IMR-90 (cell line): ENCODE results near the gene MOCOS. TPM values are rescaled to one million over a fixed set of nuclear protein-coding genes. Genes with fewer than 3 reads are reported as not detected.

Experiments used
- ATAC-seq: fragments of 200-7000 bp; cut with Tn5 transposase; 2 replicates; pipeline ENCODE4 v1.9.1; 2020; ENCODE audit warnings: low read depth, mild to moderate bottlenecking, moderate library complexity
- BruUV-seq: library from RNA; stranded (reverse); fragments of 400-500 nt; replicated peaks from 2 replicates; lab custom pipeline; 2021; lab: Mats Ljungman, UMichigan
- CTCF ChIA-PET: fragments of 300-600 bp; formaldehyde crosslinking; extraction: SDS; loops from one replicate; lab custom pipeline; 2021; ENCODE audit warnings: antibody characterized with exemption; lab: Yijun Ruan, JAX
- POLR2A ChIA-PET: fragments of 300-600 bp; sonication (Branson Sonifier 250); formaldehyde crosslinking; loops from one replicate; lab custom pipeline; 2022; ENCODE audit warnings: antibody characterized with exemption; ENCODE audit not compliant: unreplicated experiment; lab: Charles Lee
- DNase-seq: peaks from one replicate; pipeline ENCODE4 v3.0.0; 2013
- H2AFZ ChIP-seq: replicated peaks from 2 replicates; pipeline ENCODE3; 2013; ENCODE audit warnings: low read length, mild to moderate bottlenecking; ENCODE audit not compliant: poor library complexity
- H2AK5ac ChIP-seq: 2 replicates; pipeline ENCODE4 v1.6.1; 2013; ENCODE audit warnings: low read depth, low read length, inconsistent platforms
- H2AK9ac ChIP-seq: replicated peaks from 2 replicates; pipeline ENCODE3; 2013; ENCODE audit warnings: mild to moderate bottlenecking, low read depth, low read length, moderate library complexity; ENCODE audit not compliant: poor library complexity
- H2BK120ac ChIP-seq: 2 replicates; pipeline ENCODE4 v1.6.1; 2013; ENCODE audit warnings: low read depth, low read length, inconsistent platforms
- H2BK15ac ChIP-seq: 3 replicates; pipeline ENCODE4 v1.6.1; 2013; ENCODE audit warnings: low read depth, low read length, inconsistent platforms
- H2BK20ac ChIP-seq: 2 replicates; pipeline ENCODE4 v1.6.1; 2013; ENCODE audit warnings: low read depth, mild to moderate bottlenecking, inconsistent platforms, low read length, moderate library complexity
- H2BK5ac ChIP-seq: 2 replicates; pipeline ENCODE4 v1.6.1; 2013; ENCODE audit warnings: mild to moderate bottlenecking, low read depth, low read length, inconsistent platforms; ENCODE audit not compliant: poor library complexity, severe bottlenecking
- H3K14ac ChIP-seq: replicated peaks from 2 replicates; pipeline ENCODE4 v1.6.1; 2013; ENCODE audit warnings: low read depth, low read length, inconsistent platforms
- H3K18ac ChIP-seq: 2 replicates; pipeline ENCODE4 v1.6.1; 2013; ENCODE audit warnings: low read depth, low read length, control low read depth
- H3K23ac ChIP-seq: 2 replicates; pipeline ENCODE4 v1.6.1; 2013; ENCODE audit warnings: low read depth, low read length, inconsistent platforms
- H3K27ac ChIP-seq: 2 replicates; pipeline ENCODE4 v1.5.1; 2013; ENCODE audit warnings: mild to moderate bottlenecking, control low read depth, low read length; ENCODE audit not compliant: insufficient read depth
- H3K27me3 ChIP-seq: 2 replicates; pipeline ENCODE4 v1.6.1; 2013; ENCODE audit warnings: low read length; ENCODE audit not compliant: control insufficient read depth, insufficient read depth
- H3K36me3 ChIP-seq: 2 replicates; pipeline ENCODE4 v1.6.1; 2013; ENCODE audit warnings: low read length, mixed read lengths; ENCODE audit not compliant: control insufficient read depth, insufficient read depth
- H3K4ac ChIP-seq: 2 replicates; pipeline ENCODE4 v1.6.1; 2013; ENCODE audit warnings: low read depth, low read length, inconsistent platforms
- H3K4me1 ChIP-seq: 2 replicates; pipeline ENCODE4 v1.6.1; 2013; ENCODE audit warnings: low read length, mixed read lengths; ENCODE audit not compliant: control insufficient read depth, insufficient read depth
- H3K4me2 ChIP-seq: 2 replicates; pipeline ENCODE4 v1.6.1; 2013; ENCODE audit warnings: low read depth, mild to moderate bottlenecking, control low read depth, low read length, moderate library complexity
- H3K4me3 ChIP-seq: 2 replicates; pipeline ENCODE4 v1.5.1; 2013; ENCODE audit warnings: low read depth, mild to moderate bottlenecking, control low read depth, low read length, moderate library complexity; ENCODE audit not compliant: insufficient read depth
- H3K56ac ChIP-seq: 2 replicates; pipeline ENCODE4 v1.6.1; 2013; ENCODE audit warnings: low read length, inconsistent platforms; ENCODE audit not compliant: insufficient read depth; ENCODE audit errors: extremely low read depth
- H3K79me1 ChIP-seq, 2 experiments: 2 replicates each; pipeline ENCODE4 v1.6.1; 2013; ENCODE audit warnings: low read length in 2 of 2, inconsistent platforms in 1 of 2, low read depth in 1 of 2
- H3K9ac ChIP-seq: 2 replicates; pipeline ENCODE4 v1.6.1; 2013; ENCODE audit warnings: low read depth, low read length, control low read depth
- H3K9me1 ChIP-seq: 2 replicates; pipeline ENCODE4 v1.6.1; 2013; ENCODE audit warnings: low read length, inconsistent platforms; ENCODE audit not compliant: insufficient read depth
- H3K9me3 ChIP-seq: 2 replicates; pipeline ENCODE4 v1.6.1; 2013; ENCODE audit warnings: low read length; ENCODE audit not compliant: control insufficient read depth, insufficient read depth
- H4K20me1 ChIP-seq: 2 replicates; pipeline ENCODE4 v1.6.1; 2013; ENCODE audit warnings: low read length, inconsistent platforms; ENCODE audit not compliant: insufficient read depth
- H4K5ac ChIP-seq: 2 replicates; pipeline ENCODE4 v1.6.1; 2013; ENCODE audit warnings: mild to moderate bottlenecking, low read depth, low read length, control low read depth
- H4K8ac ChIP-seq, 2 experiments: 2 replicates each; pipeline ENCODE4 v1.6.1; 2013; ENCODE audit warnings: low read depth in 2 of 2, low read length in 2 of 2, control low read depth in 1 of 2, inconsistent platforms in 1 of 2
- H4K91ac ChIP-seq: 2 replicates; pipeline ENCODE4 v1.6.1; 2013; ENCODE audit warnings: low read depth, low read length, inconsistent platforms; ENCODE audit not compliant: insufficient read depth
- BHLHE40 ChIP-seq: fragments of 150-350 bp; IDR thresholded peaks from 2 replicates; pipeline ENCODE4 v1.6.1; 2016; ENCODE audit warnings: mild to moderate bottlenecking, low read depth, low read length
- CEBPB ChIP-seq: IDR thresholded peaks from 2 replicates; pipeline ENCODE4 v1.6.1; 2012; ENCODE audit warnings: low read depth, low read length, improper control_type of control experiment
- CHD1 ChIP-seq: IDR thresholded peaks from 2 replicates; pipeline ENCODE4 v1.6.1; 2012; ENCODE audit warnings: low read depth, low read length, improper control_type of control experiment
- FOS ChIP-seq: fragments of 150-350 bp; IDR thresholded peaks from 2 replicates; pipeline ENCODE4 v1.6.1; 2016; ENCODE audit warnings: low read depth, low read length
- MAFK ChIP-seq: IDR thresholded peaks from 2 replicates; pipeline ENCODE4 v1.6.1; 2012; ENCODE audit warnings: low read depth, low read length, improper control_type of control experiment
- MAZ ChIP-seq: IDR thresholded peaks from 2 replicates; pipeline ENCODE4 v1.6.1; 2012; ENCODE audit warnings: low read depth, mild to moderate bottlenecking, low read length, improper control_type of control experiment, moderate library complexity, borderline replicate concordance
- MXI1 ChIP-seq: IDR thresholded peaks from 2 replicates; pipeline ENCODE4 v1.6.1; 2012; ENCODE audit warnings: low read depth, mild to moderate bottlenecking, low read length, moderate library complexity, borderline replicate concordance
- POLR2A ChIP-seq: IDR thresholded peaks from 2 replicates; pipeline ENCODE4 v1.6.1; 2012; ENCODE audit warnings: mild to moderate bottlenecking, low read depth, low read length
- RAD21 ChIP-seq: IDR thresholded peaks from 2 replicates; pipeline ENCODE4 v1.6.1; 2012; ENCODE audit warnings: low read length, improper control_type of control experiment
- RCOR1 ChIP-seq: IDR thresholded peaks from 2 replicates; pipeline ENCODE4 v1.6.1; 2012; ENCODE audit warnings: mild to moderate bottlenecking, low read length, improper control_type of control experiment; ENCODE audit not compliant: insufficient replicate concordance
- RFX5 ChIP-seq: IDR thresholded peaks from 2 replicates; pipeline ENCODE4 v1.8.0; 2012; ENCODE audit warnings: low read depth, mild to moderate bottlenecking, low read length, moderate library complexity
- SMC3 ChIP-seq: fragments of 150-350 bp; IDR thresholded peaks from 2 replicates; pipeline ENCODE4 v1.6.1; 2016; ENCODE audit warnings: low read depth, mild to moderate bottlenecking, antibody characterized with exemption, low read length, moderate library complexity
- WGBS, 2 experiments: methylation state at CpG; one replicate each; pipeline versions ENCODE4 v1.1.5 to v1.1.7; 2013; ENCODE audit warnings: missing lambda C conversion rate in 2 of 2; ENCODE audit not compliant: insufficient read length in 1 of 2; ENCODE audit errors: extremely low coverage in 2 of 2; 5-methylcytosine and 5-hydroxymethylcytosine counted together
- dilution Hi-C: fragments of 300-500 bp; cut with HindIII; formaldehyde crosslinking; loops from one replicate; pipeline ENCODE4 v1.14.3; 2018; ENCODE audit warnings: low sequenced_read_pairs; ENCODE audit not compliant: unreplicated experiment
- in situ Hi-C: fragments of 300-500 bp; cut with MboI; formaldehyde crosslinking; loops from 3 replicates; pipeline ENCODE4 v1.14.3; 2019; ENCODE audit warnings: low sequenced_read_pairs, inconsistent platforms, mixed read lengths
- intact Hi-C: fragments of 100-400 bp; cut with micrococcal nuclease; formaldehyde crosslinking; loops from 2 replicates; pipeline ENCODE4 v1.10.0; 2022
- polyA plus RNA-seq, 3 experiments: library from polyadenylated mRNA; depleted of rRNA; stranded (reverse); fragments of >200 nt; gene quantifications; 2 replicates each; pipeline ENCODE4 v1.2.3, GENCODE V29; 2012; ENCODE audit warnings: low replicate concordance in 1 of 3
- total RNA-seq: library from RNA; depleted of rRNA; stranded (reverse); fragments of >200 nt; gene quantifications from 2 replicates; pipeline ENCODE4 v1.2.3, GENCODE V29; 2012
- TF ChIP-seq, protein P1 (sequence below): fragments of 150-350 bp; IDR thresholded peaks from 2 replicates; pipeline ENCODE4 v1.6.1; 2017; ENCODE audit warnings: mild to moderate bottlenecking, antibody characterized with exemption, low read length, low read depth
- TF ChIP-seq, protein P2 (sequence below): conservative IDR thresholded peaks from 2 replicates; pipeline ENCODE4 v1.5.1; 2012; ENCODE audit warnings: mild to moderate bottlenecking, low read depth, low read length, improper control_type of control experiment
- TF ChIP-seq, protein P3 (sequence below): fragments of 150-350 bp; IDR thresholded peaks from 2 replicates; pipeline ENCODE4 v1.6.1; 2016; ENCODE audit warnings: low read depth, mild to moderate bottlenecking, low read length, moderate library complexity, borderline replicate concordance

MOCOS gene
- total and polyA plus RNA-seq, 2 of the 4 experiments (the other 2 are of a cell fraction), result 1.1 to 2.2 TPM

DNA sequence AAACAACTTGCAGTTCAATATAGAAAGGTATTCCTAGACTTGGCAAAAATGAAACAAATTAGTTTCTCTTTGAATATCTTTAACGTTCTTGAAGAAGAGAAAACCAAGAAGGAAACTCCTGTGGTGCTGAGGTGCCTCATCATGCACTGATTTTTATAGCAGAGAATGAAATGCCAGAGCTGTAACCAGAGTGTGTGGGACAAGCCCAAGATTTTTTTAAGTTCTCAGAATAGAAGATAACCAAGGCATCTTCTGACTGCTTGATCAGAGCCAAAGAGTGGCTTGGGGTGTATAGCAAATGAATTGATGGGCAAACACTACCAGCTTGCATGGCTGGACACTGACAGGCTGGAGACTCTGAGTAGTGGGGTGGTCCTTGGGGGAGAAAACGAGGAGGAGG lies 118.1 kb downstream of the MOCOS start:
- H2BK120ac ChIP-seq, result no peak overlapping the region
- peaks cover 15% of the 10 kb centered on the region for H4K20me1 ChIP-seq
- TF ChIP-seq RAD21, result no peak
- TF ChIP-seq POLR2A, result no peak
- TF ChIP-seq, protein P1, sequence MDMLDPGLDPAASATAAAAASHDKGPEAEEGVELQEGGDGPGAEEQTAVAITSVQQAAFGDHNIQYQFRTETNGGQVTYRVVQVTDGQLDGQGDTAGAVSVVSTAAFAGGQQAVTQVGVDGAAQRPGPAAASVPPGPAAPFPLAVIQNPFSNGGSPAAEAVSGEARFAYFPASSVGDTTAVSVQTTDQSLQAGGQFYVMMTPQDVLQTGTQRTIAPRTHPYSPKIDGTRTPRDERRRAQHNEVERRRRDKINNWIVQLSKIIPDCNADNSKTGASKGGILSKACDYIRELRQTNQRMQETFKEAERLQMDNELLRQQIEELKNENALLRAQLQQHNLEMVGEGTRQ, result no peak
- no peak for TF ChIP-seq CEBPB
- TF ChIP-seq, protein P2, sequence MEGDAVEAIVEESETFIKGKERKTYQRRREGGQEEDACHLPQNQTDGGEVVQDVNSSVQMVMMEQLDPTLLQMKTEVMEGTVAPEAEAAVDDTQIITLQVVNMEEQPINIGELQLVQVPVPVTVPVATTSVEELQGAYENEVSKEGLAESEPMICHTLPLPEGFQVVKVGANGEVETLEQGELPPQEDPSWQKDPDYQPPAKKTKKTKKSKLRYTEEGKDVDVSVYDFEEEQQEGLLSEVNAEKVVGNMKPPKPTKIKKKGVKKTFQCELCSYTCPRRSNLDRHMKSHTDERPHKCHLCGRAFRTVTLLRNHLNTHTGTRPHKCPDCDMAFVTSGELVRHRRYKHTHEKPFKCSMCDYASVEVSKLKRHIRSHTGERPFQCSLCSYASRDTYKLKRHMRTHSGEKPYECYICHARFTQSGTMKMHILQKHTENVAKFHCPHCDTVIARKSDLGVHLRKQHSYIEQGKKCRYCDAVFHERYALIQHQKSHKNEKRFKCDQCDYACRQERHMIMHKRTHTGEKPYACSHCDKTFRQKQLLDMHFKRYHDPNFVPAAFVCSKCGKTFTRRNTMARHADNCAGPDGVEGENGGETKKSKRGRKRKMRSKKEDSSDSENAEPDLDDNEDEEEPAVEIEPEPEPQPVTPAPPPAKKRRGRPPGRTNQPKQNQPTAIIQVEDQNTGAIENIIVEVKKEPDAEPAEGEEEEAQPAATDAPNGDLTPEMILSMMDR, result no peak
- no peak for TF ChIP-seq FOS
- no peak for TF ChIP-seq RFX5
- TF ChIP-seq SMC3, result no peak
- TF ChIP-seq MAZ, result no peak
- no peak for TF ChIP-seq MAFK
- TF ChIP-seq, protein P3, sequence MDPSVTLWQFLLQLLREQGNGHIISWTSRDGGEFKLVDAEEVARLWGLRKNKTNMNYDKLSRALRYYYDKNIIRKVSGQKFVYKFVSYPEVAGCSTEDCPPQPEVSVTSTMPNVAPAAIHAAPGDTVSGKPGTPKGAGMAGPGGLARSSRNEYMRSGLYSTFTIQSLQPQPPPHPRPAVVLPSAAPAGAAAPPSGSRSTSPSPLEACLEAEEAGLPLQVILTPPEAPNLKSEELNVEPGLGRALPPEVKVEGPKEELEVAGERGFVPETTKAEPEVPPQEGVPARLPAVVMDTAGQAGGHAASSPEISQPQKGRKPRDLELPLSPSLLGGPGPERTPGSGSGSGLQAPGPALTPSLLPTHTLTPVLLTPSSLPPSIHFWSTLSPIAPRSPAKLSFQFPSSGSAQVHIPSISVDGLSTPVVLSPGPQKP, result no peak
- no peak for TF ChIP-seq BHLHE40
- no peak for TF ChIP-seq RCOR1
- no peak for TF ChIP-seq MXI1
- no peak for TF ChIP-seq CHD1
- no TSS peak for BruUV-seq
- no peak overlapping the region for H3K18ac ChIP-seq
- no peak overlapping the region for H4K91ac ChIP-seq
- no peak overlapping the region for H2AK9ac ChIP-seq
- H4K5ac ChIP-seq, result no peak overlapping the region
- H3K36me3 ChIP-seq, result no peaks in the 10 kb centered on the region
- no peaks in the 10 kb centered on the region; the same call in 1 of the 2 replicates for H3K27me3 ChIP-seq
- no peak overlapping the region for H3K56ac ChIP-seq
- H3K4ac ChIP-seq, result no peak overlapping the region
- no peak overlapping the region for H2BK15ac ChIP-seq
- H3K4me3 ChIP-seq, result no peak overlapping the region
- no peaks in the 10 kb centered on the region for H3K9me3 ChIP-seq
- WGBS, 2 experiments, result no CpG with 5 or more reads among the region's 2 CpGs
- peaks cover 10 to 48% of the 10 kb centered on the region in 2 experiments for H3K79me1 ChIP-seq
- no peak overlapping the region for H2BK5ac ChIP-seq
- dilution Hi-C loops (no loop called here), intact Hi-C loops (no loop called here), in situ Hi-C loops (no loop called here)
- no peak overlapping the region for H2BK20ac ChIP-seq
- H4K8ac ChIP-seq, result no peak overlapping the region
- H3K27ac ChIP-seq, result no peak overlapping the region
- POLR2A ChIA-PET, result no interaction called here
- no peak overlapping the region for H2AK5ac ChIP-seq
- H3K4me1 ChIP-seq, result peaks cover 21% of the 10 kb centered on the region
- H3K14ac ChIP-seq, result no peak overlapping the region
- CTCF ChIA-PET, result no interaction called here
- H3K23ac ChIP-seq, result no peak overlapping the region
- H3K9ac ChIP-seq, result no peak overlapping the region
- H3K9me1 ChIP-seq, result peaks cover 33% of the 10 kb centered on the region
- no peak for DNase-seq
- no peak for ATAC-seq
- H2AFZ ChIP-seq, result no peak overlapping the region
- H3K4me2 ChIP-seq, result no peak overlapping the region
